ENCODE results near the gene SYT8.

DNA sequence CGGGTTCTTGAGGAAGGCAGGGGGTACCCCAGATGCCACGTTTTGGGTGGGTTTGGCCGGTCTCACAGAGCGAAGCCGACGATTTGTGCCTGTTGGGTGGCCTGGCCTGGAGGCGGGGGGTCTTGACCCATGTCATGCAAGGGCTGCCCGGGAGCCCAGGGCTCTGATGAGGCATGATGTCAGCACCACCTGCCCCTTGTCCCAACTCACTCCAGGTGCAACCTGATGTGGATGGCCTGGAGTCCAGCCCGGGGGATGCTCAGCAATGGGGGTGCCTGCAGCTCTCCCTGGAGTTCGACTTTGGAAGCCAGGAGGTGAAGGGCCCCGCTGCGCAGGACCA lies 851 bp downstream of the SYT8 start:
- TF ChIP-seq, protein P1, sequence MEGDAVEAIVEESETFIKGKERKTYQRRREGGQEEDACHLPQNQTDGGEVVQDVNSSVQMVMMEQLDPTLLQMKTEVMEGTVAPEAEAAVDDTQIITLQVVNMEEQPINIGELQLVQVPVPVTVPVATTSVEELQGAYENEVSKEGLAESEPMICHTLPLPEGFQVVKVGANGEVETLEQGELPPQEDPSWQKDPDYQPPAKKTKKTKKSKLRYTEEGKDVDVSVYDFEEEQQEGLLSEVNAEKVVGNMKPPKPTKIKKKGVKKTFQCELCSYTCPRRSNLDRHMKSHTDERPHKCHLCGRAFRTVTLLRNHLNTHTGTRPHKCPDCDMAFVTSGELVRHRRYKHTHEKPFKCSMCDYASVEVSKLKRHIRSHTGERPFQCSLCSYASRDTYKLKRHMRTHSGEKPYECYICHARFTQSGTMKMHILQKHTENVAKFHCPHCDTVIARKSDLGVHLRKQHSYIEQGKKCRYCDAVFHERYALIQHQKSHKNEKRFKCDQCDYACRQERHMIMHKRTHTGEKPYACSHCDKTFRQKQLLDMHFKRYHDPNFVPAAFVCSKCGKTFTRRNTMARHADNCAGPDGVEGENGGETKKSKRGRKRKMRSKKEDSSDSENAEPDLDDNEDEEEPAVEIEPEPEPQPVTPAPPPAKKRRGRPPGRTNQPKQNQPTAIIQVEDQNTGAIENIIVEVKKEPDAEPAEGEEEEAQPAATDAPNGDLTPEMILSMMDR (IDR thresholded peaks at IDR 0.05; ENCODE audit: borderline replicate concordance, extremely low read depth, low read length, poor library complexity, severe bottlenecking) = no peak
- no peak for TF ChIP-seq EZH2 (IDR thresholded peaks at IDR 0.05; ENCODE audit: borderline replicate concordance, low read depth, low read length, severe bottlenecking)
